Cardiac fibroblast (primary cell): ENCODE measurements around the gene C2CD5.
A peak's percentile ranks its signal among the peaks of the same experiment; 100 is the strongest.

Source experiments
- DNase-seq, 2 donors: peaks; one replicate each; pipeline versions ENCODE4 v3.0.0 to v3.0.0-alpha.2; 2010; ENCODE audit warnings: low read depth in 2 of 2
- H3K4me3 ChIP-seq, 2 donors: replicated peaks in 1 of 2; 1 replicate in 1 of 2; 2 replicates in 1 of 2; pipeline ENCODE4 v1.5.1; 2011; ENCODE audit warnings: low read depth in 2 of 2, low read length in 2 of 2, mild to moderate bottlenecking in 2 of 2, moderate library complexity in 1 of 2
- TF ChIP-seq, protein P1 (sequence below): IDR thresholded peaks from one replicate; pipeline ENCODE4 v1.5.1; 2011; ENCODE audit warnings: low read depth, mild to moderate bottlenecking, low read length, inconsistent platforms

C2CD5 gene

DNA sequence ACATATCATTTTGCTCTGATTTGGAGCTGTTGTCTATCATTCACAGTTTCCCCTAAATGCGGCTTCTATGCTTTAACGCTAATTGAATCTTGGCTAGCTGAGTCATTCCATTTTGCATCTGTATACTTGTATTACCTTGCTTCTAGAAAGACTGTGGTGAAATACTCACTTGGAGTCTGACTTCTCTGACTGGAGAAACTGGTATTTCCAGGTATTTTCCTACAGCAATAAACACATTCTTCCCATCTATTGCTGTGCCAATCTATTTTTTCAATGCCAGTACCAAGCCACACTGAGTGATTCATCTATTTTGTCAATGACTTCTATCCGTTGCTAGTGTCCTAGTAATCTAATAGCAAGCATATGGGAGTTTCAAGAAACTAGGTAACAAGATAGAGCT, 133.9 kb downstream of the C2CD5 start:
- TF ChIP-seq, protein P1, sequence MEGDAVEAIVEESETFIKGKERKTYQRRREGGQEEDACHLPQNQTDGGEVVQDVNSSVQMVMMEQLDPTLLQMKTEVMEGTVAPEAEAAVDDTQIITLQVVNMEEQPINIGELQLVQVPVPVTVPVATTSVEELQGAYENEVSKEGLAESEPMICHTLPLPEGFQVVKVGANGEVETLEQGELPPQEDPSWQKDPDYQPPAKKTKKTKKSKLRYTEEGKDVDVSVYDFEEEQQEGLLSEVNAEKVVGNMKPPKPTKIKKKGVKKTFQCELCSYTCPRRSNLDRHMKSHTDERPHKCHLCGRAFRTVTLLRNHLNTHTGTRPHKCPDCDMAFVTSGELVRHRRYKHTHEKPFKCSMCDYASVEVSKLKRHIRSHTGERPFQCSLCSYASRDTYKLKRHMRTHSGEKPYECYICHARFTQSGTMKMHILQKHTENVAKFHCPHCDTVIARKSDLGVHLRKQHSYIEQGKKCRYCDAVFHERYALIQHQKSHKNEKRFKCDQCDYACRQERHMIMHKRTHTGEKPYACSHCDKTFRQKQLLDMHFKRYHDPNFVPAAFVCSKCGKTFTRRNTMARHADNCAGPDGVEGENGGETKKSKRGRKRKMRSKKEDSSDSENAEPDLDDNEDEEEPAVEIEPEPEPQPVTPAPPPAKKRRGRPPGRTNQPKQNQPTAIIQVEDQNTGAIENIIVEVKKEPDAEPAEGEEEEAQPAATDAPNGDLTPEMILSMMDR, result no peak
- H3K4me3 ChIP-seq, result no peak overlapping the region
- DNase-seq, result no peak

- no peak overlapping the region for H3K4me3 ChIP-seq
- no peak for DNase-seq
Observed at GRCh38 chr12:22409377-22410164, 134.8 kb downstream of the C2CD5 start.

DNA sequence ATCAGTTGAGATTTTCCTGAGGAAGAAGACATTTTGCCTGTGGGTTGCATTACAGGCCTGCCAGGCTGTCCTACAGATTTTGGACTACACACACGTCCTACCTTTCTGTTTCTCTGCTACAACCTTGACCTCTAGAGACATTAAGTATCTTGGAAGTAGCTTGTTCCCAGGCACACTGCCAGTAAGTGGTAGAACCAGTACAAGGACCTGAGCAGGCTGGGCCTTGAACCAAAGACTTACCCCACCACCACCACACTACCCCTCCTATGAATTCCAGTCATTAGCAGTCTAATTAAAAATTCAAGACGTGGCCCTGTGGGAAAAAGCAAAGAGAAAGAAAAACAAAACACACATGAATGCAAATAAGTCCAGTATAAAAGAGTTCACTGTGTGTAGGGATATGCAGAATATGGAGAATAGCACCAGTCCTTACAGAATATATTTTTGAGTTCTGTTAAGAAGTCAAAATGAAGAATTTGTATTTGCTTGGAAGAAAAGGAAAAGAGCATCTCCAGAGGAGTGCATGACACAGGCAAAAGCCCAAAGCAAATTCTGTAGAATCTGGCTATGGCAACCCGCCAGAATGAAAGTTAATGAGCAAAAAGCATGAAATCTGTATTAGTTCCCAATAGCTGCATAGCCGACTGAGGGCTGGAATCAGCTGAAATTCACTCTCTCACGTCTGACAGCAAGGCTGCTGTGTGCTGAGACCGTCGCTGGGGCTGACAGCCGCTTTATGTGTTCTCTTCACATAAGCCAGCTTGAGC, 135.5 kb downstream of the C2CD5 start:
- peak in 1 of 2 donors; percentile 1 for DNase-seq
- no peak overlapping the region for H3K4me3 ChIP-seq
- TF ChIP-seq, protein P1, result no peak

More at GRCh38 chr12:22409377-22410164, 134.8 kb downstream of the C2CD5 start:
- TF ChIP-seq, protein P1, result no peak

GRCh38 chr12:22407397-22407796, 136.9 kb downstream of the C2CD5 start:
- H3K4me3 ChIP-seq, result no peak overlapping the region
- TF ChIP-seq, protein P1, result no peak
- DNase-seq, result no peak

DNA sequence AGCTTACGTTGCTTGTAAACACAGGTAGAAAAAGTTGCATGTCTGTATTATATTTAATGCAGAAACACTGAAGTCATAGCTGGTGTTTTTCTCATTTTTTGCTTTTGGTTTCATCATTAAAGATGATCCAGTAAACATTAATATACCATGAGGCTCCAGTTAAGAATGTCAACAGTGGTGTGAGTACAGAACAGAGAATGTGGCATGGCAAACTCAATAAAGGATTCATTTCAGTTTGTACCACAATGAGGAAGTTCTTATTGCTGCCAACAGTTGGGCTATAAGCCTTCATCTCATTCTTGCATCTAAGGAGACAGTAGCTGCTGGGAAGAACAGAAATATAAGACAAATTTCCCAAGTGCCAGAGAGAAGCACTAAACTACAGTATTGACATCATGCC, 137.7 kb downstream of the C2CD5 start:
- no peak overlapping the region for H3K4me3 ChIP-seq
- TF ChIP-seq, protein P1, result no peak
- DNase-seq, result no peak

DNA sequence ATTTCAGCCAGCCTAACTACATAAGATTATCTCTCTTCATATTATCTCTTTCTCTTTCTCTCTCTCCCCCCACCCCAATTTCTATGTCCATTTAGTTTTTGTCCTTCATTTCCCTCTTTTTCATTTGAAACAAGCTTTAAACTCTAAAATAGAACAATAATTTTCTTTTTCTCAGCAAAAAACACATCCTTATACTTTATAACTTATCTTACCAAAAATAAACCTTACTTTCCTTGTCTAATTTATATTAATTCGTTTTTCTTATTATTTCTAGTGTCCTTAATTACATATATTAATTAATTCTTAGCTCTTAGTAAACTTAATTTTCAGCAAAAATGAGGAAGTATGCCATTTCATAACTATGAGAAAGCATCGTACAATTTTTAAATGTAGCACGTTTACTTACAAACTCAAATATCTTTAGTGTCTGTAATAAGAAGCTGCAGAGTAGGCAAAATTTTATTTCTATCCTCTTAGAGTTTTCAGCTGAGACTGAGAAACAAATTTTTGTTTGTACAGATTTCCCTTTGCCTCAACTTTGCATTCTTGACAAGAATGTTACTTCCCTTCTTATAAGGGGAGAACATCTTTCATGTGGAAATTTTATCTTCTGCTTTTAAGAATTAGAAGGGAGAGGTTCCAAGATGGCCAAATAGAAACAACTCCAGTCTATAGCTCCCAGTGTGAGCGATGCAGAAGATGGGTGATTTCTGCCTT, 144.7 kb downstream of the C2CD5 start:
- H3K4me3 ChIP-seq, result no peak overlapping the region
- TF ChIP-seq, protein P1, result no peak
- no peak for DNase-seq
